K562 (cell line): ENCODE results near the gene ZBTB46. TPM values are rescaled to one million over a fixed set of nuclear protein-coding genes. Genes with fewer than 3 reads are reported as not detected.

ENCODE experiments used
- ARID1B ChIP-seq: fragments of 450-650 bp; IDR thresholded peaks from 2 replicates; pipeline ENCODE4 v1.6.1; 2016; ENCODE audit warnings: antibody characterized with exemption, mild to moderate bottlenecking, inconsistent platforms
- GATAD2B ChIP-seq: fragments of 450-650 bp; IDR thresholded peaks from 2 replicates; pipeline ENCODE4 v1.6.1; 2017; ENCODE audit warnings: mild to moderate bottlenecking, borderline replicate concordance
- HDAC8 ChIP-seq: fragments of 450-650 bp; IDR thresholded peaks from 2 replicates; pipeline ENCODE4 v1.6.1; 2016; ENCODE audit warnings: mild to moderate bottlenecking, missing genetic modification characterization, moderate library complexity, missing compliant biosample characterization
- NEUROD1 ChIP-seq: fragments of 150-350 bp; IDR thresholded peaks from 2 replicates; pipeline ENCODE4 v1.6.1; 2014; ENCODE audit warnings: borderline replicate concordance, low read length, low read depth; ENCODE audit not compliant: partially characterized antibody
- NR2F6 ChIP-seq: fragments of 450-650 bp; formaldehyde crosslinking; IDR thresholded peaks from 2 replicates; pipeline ENCODE4 v1.4.0; 2020; ENCODE audit warnings: mild to moderate bottlenecking
- RUNX1 ChIP-seq: sonication (generic); IDR thresholded peaks from 2 replicates; pipeline ENCODE4 v1.6.1; 2016; ENCODE audit warnings: antibody characterized with exemption, low read depth
- SMAD4 ChIP-seq: fragments of 250-450 bp; sonication (Bioruptor Pico); conservative IDR thresholded peaks from 2 replicates; pipeline ENCODE4 v1.8.0; 2021; ENCODE audit warnings: inconsistent platforms, mild to moderate bottlenecking, moderate library complexity
- ZNF124 ChIP-seq: sonication (generic); formaldehyde crosslinking; IDR thresholded peaks from 2 replicates; pipeline ENCODE4 v1.8.1; 2022; ENCODE audit warnings: missing genetic modification reagents
- ZNF263 ChIP-seq: sonication (generic); formaldehyde crosslinking; IDR thresholded peaks from 2 replicates; pipeline ENCODE4 v1.8.0; 2022; ENCODE audit warnings: mild to moderate bottlenecking, missing genetic modification reagents, borderline replicate concordance
- polyA plus RNA-seq, 8 experiments: library from polyadenylated mRNA; depleted of rRNA in 4 of 8; stranded (reverse) in 5 of 8; unstranded in 3 of 8; fragments of >200 nt; fragmentation: Nextera tagmentation in 2 of 8; fragmentation: Illumina TruSeq in 1 of 8; extraction: Ambion mirVana in 2 of 8; extraction: Trizol in 1 of 8; gene quantifications; 2 replicates each; pipeline versions ENCODE4 v1.2.1 to v1.2.3, GENCODE V29; 2011 to 2014; ENCODE audit warnings: inconsistent platforms in 1 of 8, missing spikeins in 1 of 8
- total RNA-seq, 7 experiments: library from RNA; depleted of rRNA in 6 of 7; stranded (reverse); fragments of >200 nt in 6 of 7; fragmentation: Illumina TruSeq in 2 of 7; extraction: Trizol in 2 of 7; gene quantifications; 2 replicates each; pipeline versions ENCODE4 v1.2.1 to v1.2.3, GENCODE V29; 2011 to 2021; ENCODE audit warnings: low replicate concordance in 1 of 7
- TF ChIP-seq, protein P1 (sequence below): fragments of 250-450 bp; sonication (Bioruptor Pico); IDR thresholded peaks from 2 replicates; pipeline ENCODE4 v1.8.0; 2021; ENCODE audit warnings: borderline replicate concordance, mild to moderate bottlenecking, moderate library complexity; ENCODE audit not compliant: poor library complexity, severe bottlenecking
- TF ChIP-seq, protein P2 (sequence below), 2 experiments: fragments of 450-650 bp in 1 of 2; IDR thresholded peaks; 2 replicates each; pipeline ENCODE4 v1.6.1; 2011 to 2017; ENCODE audit warnings: low read depth in 2 of 2, antibody characterized with exemption in 1 of 2, borderline replicate concordance in 1 of 2, low read length in 1 of 2, mild to moderate bottlenecking in 1 of 2, mixed read lengths in 1 of 2; ENCODE audit not compliant: control insufficient read depth in 1 of 2
- TF ChIP-seq, protein P3 (sequence below): fragments of 250-450 bp; sonication (Bioruptor Pico); IDR thresholded peaks from 2 replicates; pipeline ENCODE4 v1.8.0; 2022; ENCODE audit warnings: inconsistent platforms
- TF ChIP-seq, protein P4 (sequence below), 2 experiments: IDR thresholded peaks; 2 replicates each; pipeline ENCODE4 v1.6.1; 2012; ENCODE audit warnings: improper control_type of control experiment in 2 of 2, low read depth in 2 of 2, low read length in 2 of 2, borderline replicate concordance in 1 of 2
- TF ChIP-seq, protein P5 (sequence below): fragments of 250-450 bp; sonication (Bioruptor Pico); IDR thresholded peaks from 2 replicates; pipeline ENCODE4 v1.5.0; 2022; ENCODE audit warnings: mild to moderate bottlenecking

ZBTB46 gene
- total and polyA plus RNA-seq, 9 of the 15 experiments (the other 6 are each of a cell fraction or from before 2014, with no cell fraction given), result 0.29 to 4.1 (median 1.1) TPM

DNA sequence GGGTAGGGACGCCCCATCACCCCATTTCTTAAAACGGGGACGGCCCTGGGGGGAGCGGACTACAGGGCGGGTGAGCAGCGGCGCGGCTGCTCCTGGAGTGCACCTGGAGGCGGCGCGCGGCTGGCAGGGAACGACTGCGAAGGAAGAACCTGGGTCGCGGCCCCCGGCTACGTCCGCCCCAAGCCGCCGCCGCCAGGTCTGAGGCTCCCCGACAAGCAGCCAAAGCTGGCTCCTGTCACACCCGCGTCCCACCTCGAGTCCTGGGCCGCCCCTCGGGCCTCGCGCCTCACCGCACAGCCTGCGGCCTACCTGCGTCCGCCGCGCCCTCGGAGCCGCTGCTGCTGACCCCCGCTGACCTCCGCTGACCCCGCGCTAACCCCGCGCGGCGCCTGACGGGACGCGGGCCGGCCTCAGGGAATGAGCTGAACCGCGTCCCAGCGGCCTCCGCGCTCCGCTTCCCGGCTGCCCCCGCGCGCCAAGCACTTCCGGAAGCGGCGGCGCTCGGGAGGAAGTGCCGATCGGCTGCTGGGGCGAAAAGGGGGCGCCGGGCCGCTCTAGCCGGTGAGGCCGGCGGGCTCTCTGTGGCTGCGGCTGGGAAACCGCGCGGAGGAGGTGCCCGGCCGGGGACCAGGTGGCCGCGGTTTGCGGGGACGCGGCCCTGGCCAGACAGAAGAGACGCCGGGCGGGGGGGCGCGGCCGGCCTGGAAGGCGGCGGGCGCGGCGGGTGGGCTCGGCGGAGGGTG is 123.3 kb downstream of the ZBTB46 start, which contains the start of the genes ARFRP1 and ZGPAT (continued):
- TF ChIP-seq, protein P1, sequence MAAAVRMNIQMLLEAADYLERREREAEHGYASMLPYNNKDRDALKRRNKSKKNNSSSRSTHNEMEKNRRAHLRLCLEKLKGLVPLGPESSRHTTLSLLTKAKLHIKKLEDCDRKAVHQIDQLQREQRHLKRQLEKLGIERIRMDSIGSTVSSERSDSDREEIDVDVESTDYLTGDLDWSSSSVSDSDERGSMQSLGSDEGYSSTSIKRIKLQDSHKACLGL (CRISPR knock-in tag), result no peak
- TF ChIP-seq GATAD2B, result peak; percentile 87
- TF ChIP-seq ARID1B, result no peak
- TF ChIP-seq RUNX1, result no peak
- TF ChIP-seq, protein P2, sequence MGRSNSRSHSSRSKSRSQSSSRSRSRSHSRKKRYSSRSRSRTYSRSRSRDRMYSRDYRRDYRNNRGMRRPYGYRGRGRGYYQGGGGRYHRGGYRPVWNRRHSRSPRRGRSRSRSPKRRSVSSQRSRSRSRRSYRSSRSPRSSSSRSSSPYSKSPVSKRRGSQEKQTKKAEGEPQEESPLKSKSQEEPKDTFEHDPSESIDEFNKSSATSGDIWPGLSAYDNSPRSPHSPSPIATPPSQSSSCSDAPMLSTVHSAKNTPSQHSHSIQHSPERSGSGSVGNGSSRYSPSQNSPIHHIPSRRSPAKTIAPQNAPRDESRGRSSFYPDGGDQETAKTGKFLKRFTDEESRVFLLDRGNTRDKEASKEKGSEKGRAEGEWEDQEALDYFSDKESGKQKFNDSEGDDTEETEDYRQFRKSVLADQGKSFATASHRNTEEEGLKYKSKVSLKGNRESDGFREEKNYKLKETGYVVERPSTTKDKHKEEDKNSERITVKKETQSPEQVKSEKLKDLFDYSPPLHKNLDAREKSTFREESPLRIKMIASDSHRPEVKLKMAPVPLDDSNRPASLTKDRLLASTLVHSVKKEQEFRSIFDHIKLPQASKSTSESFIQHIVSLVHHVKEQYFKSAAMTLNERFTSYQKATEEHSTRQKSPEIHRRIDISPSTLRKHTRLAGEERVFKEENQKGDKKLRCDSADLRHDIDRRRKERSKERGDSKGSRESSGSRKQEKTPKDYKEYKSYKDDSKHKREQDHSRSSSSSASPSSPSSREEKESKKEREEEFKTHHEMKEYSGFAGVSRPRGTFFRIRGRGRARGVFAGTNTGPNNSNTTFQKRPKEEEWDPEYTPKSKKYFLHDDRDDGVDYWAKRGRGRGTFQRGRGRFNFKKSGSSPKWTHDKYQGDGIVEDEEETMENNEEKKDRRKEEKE (IDR thresholded peaks at IDR 0.05; ENCODE audit: borderline replicate concordance in 1 of 2, control insufficient read depth in 1 of 2, low read depth in 2 of 2, low read length in 1 of 2), result 0 out of 4 replicates have a peak, but pooled peaks of 1 of the 2 experiments have one; percentile 73
- TF ChIP-seq, protein P3, sequence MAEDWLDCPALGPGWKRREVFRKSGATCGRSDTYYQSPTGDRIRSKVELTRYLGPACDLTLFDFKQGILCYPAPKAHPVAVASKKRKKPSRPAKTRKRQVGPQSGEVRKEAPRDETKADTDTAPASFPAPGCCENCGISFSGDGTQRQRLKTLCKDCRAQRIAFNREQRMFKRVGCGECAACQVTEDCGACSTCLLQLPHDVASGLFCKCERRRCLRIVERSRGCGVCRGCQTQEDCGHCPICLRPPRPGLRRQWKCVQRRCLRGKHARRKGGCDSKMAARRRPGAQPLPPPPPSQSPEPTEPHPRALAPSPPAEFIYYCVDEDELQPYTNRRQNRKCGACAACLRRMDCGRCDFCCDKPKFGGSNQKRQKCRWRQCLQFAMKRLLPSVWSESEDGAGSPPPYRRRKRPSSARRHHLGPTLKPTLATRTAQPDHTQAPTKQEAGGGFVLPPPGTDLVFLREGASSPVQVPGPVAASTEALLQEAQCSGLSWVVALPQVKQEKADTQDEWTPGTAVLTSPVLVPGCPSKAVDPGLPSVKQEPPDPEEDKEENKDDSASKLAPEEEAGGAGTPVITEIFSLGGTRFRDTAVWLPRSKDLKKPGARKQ, result no peak
- peak; percentile 70 for TF ChIP-seq ZNF263
- TF ChIP-seq, protein P4, sequence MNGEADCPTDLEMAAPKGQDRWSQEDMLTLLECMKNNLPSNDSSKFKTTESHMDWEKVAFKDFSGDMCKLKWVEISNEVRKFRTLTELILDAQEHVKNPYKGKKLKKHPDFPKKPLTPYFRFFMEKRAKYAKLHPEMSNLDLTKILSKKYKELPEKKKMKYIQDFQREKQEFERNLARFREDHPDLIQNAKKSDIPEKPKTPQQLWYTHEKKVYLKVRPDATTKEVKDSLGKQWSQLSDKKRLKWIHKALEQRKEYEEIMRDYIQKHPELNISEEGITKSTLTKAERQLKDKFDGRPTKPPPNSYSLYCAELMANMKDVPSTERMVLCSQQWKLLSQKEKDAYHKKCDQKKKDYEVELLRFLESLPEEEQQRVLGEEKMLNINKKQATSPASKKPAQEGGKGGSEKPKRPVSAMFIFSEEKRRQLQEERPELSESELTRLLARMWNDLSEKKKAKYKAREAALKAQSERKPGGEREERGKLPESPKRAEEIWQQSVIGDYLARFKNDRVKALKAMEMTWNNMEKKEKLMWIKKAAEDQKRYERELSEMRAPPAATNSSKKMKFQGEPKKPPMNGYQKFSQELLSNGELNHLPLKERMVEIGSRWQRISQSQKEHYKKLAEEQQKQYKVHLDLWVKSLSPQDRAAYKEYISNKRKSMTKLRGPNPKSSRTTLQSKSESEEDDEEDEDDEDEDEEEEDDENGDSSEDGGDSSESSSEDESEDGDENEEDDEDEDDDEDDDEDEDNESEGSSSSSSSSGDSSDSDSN (IDR thresholded peaks at IDR 0.05; ENCODE audit: borderline replicate concordance in 1 of 2, low read depth in 2 of 2, low read length in 2 of 2), result no peak
- 0 out of 2 replicates have a peak, but pooled peaks have one; percentile 23 for TF ChIP-seq ZNF124 (CRISPR knock-in tag)
- TF ChIP-seq, protein P5, sequence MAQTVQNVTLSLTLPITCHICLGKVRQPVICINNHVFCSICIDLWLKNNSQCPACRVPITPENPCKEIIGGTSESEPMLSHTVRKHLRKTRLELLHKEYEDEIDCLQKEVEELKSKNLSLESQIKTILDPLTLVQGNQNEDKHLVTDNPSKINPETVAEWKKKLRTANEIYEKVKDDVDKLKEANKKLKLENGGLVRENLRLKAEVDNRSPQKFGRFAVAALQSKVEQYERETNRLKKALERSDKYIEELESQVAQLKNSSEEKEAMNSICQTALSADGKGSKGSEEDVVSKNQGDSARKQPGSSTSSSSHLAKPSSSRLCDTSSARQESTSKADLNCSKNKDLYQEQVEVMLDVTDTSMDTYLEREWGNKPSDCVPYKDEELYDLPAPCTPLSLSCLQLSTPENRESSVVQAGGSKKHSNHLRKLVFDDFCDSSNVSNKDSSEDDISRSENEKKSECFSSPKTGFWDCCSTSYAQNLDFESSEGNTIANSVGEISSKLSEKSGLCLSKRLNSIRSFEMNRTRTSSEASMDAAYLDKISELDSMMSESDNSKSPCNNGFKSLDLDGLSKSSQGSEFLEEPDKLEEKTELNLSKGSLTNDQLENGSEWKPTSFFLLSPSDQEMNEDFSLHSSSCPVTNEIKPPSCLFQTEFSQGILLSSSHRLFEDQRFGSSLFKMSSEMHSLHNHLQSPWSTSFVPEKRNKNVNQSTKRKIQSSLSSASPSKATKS (CRISPR knock-in tag), result no peak
- TF ChIP-seq NR2F6 (CRISPR knock-in tag), result peak; percentile 82
- peak; percentile 76 for TF ChIP-seq SMAD4 (CRISPR knock-in tag)
- TF ChIP-seq NEUROD1, result peak; percentile 49
- peak; percentile 41; the same call in 1 of the 2 replicates for TF ChIP-seq HDAC8 (tag)
